Heart right ventricle (tissue), 16 donors: ENCODE measurements around the gene FTO. TPM values are rescaled to one million over a fixed set of nuclear protein-coding genes. Genes with fewer than 3 reads are reported as not detected.

Experiments
- ATAC-seq, 8 donors: fragments of 200-7000 bp; cut with Tn5 transposase; one replicate each; pipeline ENCODE4 v1.9.1; 2020; ENCODE audit warnings: mild to moderate bottlenecking in 8 of 8, moderate library complexity in 8 of 8, moderate number of reproducible peaks in 1 of 8
- DNase-seq, 2 donors: peaks; one replicate each; pipeline ENCODE4 v3.0.0-alpha.2; 2020
- H3K27ac ChIP-seq, 10 donors: fragments of 200-600 bp; sonication (generic) in 2 of 10; one replicate each; pipeline versions ENCODE4 v1.5.0 to v1.8.0; 2020 to 2022; ENCODE audit warnings: mild to moderate bottlenecking in 3 of 10
- H3K27me3 ChIP-seq, 7 donors: fragments of 200-600 bp; one replicate each; pipeline ENCODE4 v1.8.0; 2021 to 2022; ENCODE audit warnings: mild to moderate bottlenecking in 2 of 7
- H3K36me3 ChIP-seq, 9 donors: fragments of 200-600 bp; sonication (generic) in 1 of 9; one replicate each; pipeline versions ENCODE4 v1.5.0 to v1.8.0; 2020 to 2022; ENCODE audit warnings: mild to moderate bottlenecking in 2 of 9
- H3K4me1 ChIP-seq, 9 donors: fragments of 200-600 bp; sonication (generic) in 1 of 9; one replicate each; pipeline versions ENCODE4 v1.5.0 to v1.8.0; 2020 to 2022; ENCODE audit warnings: mild to moderate bottlenecking in 4 of 9
- H3K4me3 ChIP-seq, 10 donors: fragments of 200-600 bp; sonication (generic) in 2 of 10; one replicate each; pipeline versions ENCODE4 v1.5.0 to v1.8.0; 2020 to 2022; ENCODE audit warnings: mild to moderate bottlenecking in 7 of 10, moderate library complexity in 2 of 10
- H3K9me3 ChIP-seq, 11 donors: fragments of 200-600 bp in 10 of 11; sonication (generic) in 2 of 11; one replicate each; pipeline versions ENCODE4 v1.5.0 to v1.8.0; 2013 to 2022; ENCODE audit warnings: mild to moderate bottlenecking in 2 of 11, control low read depth in 1 of 11, moderate library complexity in 1 of 11
- WGBS, 2 donors: extraction: QIAGEN DNeasy Blood & Tissue Kit; methylation state at CpG; one replicate each; pipeline ENCODE4 v1.1.7; 2013; ENCODE audit warnings: inconsistent platforms in 1 of 2; 5-methylcytosine and 5-hydroxymethylcytosine counted together
- intact Hi-C, 10 donors: fragments of 100-400 bp; cut with DNase I; formaldehyde crosslinking; loops; one replicate each; pipeline versions ENCODE4 v1.11.1 to v1.14.2; 2022
- polyA plus RNA-seq, 2 donors: library from polyadenylated mRNA; stranded (reverse); fragments of 200-250 nt; gene quantifications; one replicate each; pipeline ENCODE4 v1.2.3, GENCODE V29; 2013
- total RNA-seq, 10 donors: library from RNA; stranded (reverse); fragmentation: NEBNext Ultra II Directional in 3 of 10; extraction: Animal tissue kit (Norgen Biotek cat#: 25700) in 3 of 10; gene quantifications; one replicate each; pipeline versions ENCODE4 v1.2.1 to v1.2.4, GENCODE V29; 2021 to 2023
- TF ChIP-seq, protein P1 (sequence below), 9 donors: fragments of 200-600 bp; sonication (generic) in 2 of 9; IDR thresholded peaks; one replicate each; pipeline versions ENCODE4 v1.5.0 to v1.8.0; 2021 to 2022; ENCODE audit warnings: antibody characterized with exemption in 9 of 9, mild to moderate bottlenecking in 5 of 9, moderate library complexity in 1 of 9
- donor health status: Arrhythmogenic right ventricular cardiomyopathy.
- donor health status: ischemic (EF 13 %, LVEDD 7.1; RV severe dilation, severe dysfunction).
- donor health status: healthy with polysubstance abuse.
- donor health status: DM: no; HTN: yes; CAD: no.
- donor health status: DM: no; HTN: no; CAD: no.
- donor health status: ischemic (EF 25% LVEDD 6.9; RV normal size, moderate dysfunction).
- donor health status: ischemic (EF 25% LVEDD 5.7; RV mildly dilated, moderate dysfunction).
- donor health status: healthy.
- donor health status: DM: yes; HTN: yes; CAD: no.
- donor health status: Ischemic cardiomyopathy.
- donor health status: ischemic (EF 35%, LVEDD 5.7; RV mildly dilated, moderate dysfunction).
- donor health status: nonischemic (EF 11% LVEDD 7.7; RV severe dilation, severe dysfunction).
- donor health status: DM: yes; HTN: yes; CAD: no.
- donor health status: PGD.
- donor health status: ischemic (EF 29% LVEDD 5.4; RV normal size, mild dysfunction).
- donor health status: nonischemic (EF 23%, LVEDD 6.1; RV moderate dilation, normal function).

FTO gene
- total and polyA plus RNA-seq, 12 donors: 8.5 to 103 (median 90.0) TPM

GRCh38 chr16:54118846-54119245 is 414.9 kb downstream of the FTO start:
- Histone ChIP-seq H3K9me3 (no peaks in the 10 kb centered on the region), H3K27me3 (no peaks in the 10 kb centered on the region), H3K36me3 (peaks cover 0 to 12% (median 0%) of the 10 kb centered on the region in 9 donors), H3K27ac (no peak overlapping the region), H3K4me3 (no peak overlapping the region), H3K4me1 (peaks cover 0 to 6% (median 0%) of the 10 kb centered on the region in 9 donors)
- no peak for DNase-seq
- intact Hi-C loops: no loop called here
- 93 to 96% methylated on average over 3 of the region's 3 CpGs for WGBS, 2 donors
- ATAC-seq: no peak
- TF ChIP-seq, protein P1, sequence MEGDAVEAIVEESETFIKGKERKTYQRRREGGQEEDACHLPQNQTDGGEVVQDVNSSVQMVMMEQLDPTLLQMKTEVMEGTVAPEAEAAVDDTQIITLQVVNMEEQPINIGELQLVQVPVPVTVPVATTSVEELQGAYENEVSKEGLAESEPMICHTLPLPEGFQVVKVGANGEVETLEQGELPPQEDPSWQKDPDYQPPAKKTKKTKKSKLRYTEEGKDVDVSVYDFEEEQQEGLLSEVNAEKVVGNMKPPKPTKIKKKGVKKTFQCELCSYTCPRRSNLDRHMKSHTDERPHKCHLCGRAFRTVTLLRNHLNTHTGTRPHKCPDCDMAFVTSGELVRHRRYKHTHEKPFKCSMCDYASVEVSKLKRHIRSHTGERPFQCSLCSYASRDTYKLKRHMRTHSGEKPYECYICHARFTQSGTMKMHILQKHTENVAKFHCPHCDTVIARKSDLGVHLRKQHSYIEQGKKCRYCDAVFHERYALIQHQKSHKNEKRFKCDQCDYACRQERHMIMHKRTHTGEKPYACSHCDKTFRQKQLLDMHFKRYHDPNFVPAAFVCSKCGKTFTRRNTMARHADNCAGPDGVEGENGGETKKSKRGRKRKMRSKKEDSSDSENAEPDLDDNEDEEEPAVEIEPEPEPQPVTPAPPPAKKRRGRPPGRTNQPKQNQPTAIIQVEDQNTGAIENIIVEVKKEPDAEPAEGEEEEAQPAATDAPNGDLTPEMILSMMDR (IDR thresholded peaks at IDR 0.05): no peak

DNA sequence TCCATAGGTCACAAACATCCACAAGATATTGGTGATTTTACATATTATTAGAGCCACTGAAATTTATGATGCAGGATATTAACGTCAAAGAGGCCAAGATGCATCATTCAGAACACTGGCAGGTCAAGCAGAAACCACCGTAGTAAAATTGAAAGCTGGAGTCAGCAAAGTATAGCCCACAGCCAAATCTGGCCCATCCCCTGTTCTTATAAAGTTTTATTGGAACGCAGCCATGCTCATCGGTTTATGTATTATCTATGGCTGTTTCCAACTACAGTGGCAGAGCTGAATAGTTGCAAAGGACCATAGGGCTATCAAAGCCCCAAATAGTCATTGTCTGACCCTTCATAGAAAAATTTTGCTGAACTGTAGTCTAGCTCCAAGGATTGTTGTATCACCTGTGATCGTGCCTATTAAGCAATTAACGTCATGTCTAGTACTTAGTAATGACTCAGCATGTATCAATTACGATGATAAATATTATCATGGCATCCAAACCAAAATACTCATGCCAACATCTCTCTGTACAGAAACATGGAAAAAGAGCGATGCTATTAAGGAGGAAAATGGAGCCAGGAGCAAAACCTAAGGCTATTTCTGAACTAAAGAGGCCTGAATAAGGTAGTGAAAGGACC is 417.0 kb downstream of the FTO start:
- no peak for DNase-seq
- no peak for ATAC-seq
- Histone ChIP-seq H3K4me1 (no peaks in the 10 kb centered on the region), H3K27ac (no peak overlapping the region), H3K27me3 (no peaks in the 10 kb centered on the region), H3K9me3 (no peaks in the 10 kb centered on the region), H3K4me3 (no peak overlapping the region), H3K36me3 (peaks cover 0 to 6% (median 0%) of the 10 kb centered on the region in 9 donors)
- intact Hi-C loops: no loop called here
- WGBS, 2 donors: 92 to 96% methylated on average over 8 of the region's 8 CpGs
- TF ChIP-seq, protein P1 (IDR thresholded peaks at IDR 0.05): no peak

DNA sequence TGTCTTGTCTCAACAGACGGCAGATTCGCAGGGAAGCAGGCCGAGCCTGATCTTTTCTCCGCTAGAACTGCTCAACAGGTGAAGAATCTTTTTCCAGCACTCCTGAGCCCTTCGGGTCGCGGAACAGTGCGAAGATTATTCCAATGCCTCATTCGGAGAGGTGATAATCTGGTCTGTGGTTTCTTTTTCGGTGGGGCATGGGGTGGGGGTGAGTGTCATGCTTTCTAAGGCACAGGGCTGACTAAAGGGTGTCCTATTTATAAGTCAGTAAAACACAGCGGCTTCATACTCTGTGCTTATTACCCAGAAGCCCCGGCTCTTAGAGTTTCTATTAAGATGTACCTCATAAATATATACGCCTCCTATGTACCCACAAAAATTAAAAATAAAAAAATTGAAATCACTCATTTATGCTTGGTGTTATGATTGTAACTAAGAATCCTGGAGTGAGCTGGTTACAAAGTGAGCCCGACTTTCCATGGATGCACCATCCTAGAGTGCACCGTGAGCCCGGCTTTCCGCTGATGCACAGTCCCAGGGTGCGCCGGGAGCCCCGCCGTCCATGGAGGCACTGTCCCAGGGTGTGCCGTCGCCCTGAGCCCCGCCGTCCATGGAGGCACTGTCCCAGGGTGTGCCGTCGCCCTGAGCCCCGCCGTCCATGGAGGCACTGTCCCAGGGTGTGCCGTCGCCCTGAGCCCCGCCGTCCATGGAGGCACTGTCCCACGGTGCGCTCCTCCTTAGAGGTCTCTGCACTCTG is 417.8 kb downstream of the FTO start:
- no peak overlapping the region for H3K4me3 ChIP-seq
- peaks cover 0 to 6% (median 0%) of the 10 kb centered on the region in 9 donors for H3K36me3 ChIP-seq
- H3K27me3 ChIP-seq: no peaks in the 10 kb centered on the region
- no peaks in the 10 kb centered on the region for H3K4me1 ChIP-seq
- ATAC-seq: no peak
- TF ChIP-seq, protein P1 (IDR thresholded peaks at IDR 0.05): no peak
- no peaks in the 10 kb centered on the region for H3K9me3 ChIP-seq
- no peak for DNase-seq
- H3K27ac ChIP-seq: no peak overlapping the region
- intact Hi-C loops: no loop called here
- 96 to 97% methylated on average over 30 to 35 of the region's 35 CpGs for WGBS, 2 donors

DNA sequence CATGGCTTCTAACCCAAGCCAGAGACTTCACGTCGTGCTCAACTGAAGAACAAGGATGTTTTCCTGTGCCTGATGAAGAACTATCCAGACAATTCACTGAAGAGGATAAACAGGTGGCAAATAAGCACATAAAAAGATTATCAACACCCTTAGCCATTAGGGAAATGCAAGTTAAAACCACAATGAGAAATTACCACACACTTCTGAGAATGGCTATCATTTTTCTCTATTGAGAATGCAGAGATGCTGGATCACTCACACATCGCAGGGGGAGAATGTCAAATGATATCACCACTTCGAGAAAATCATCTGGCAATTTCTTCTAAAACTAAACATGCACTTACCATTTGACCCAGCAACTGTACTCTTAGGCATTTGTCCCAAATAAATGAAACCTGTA is 419.8 kb downstream of the FTO start:
- H3K9me3 ChIP-seq: no peaks in the 10 kb centered on the region
- no peak for ATAC-seq
- no peak overlapping the region for H3K4me3 ChIP-seq
- peaks cover 0 to 3% (median 0%) of the 10 kb centered on the region in 9 donors for H3K36me3 ChIP-seq
- no peaks in the 10 kb centered on the region for H3K27me3 ChIP-seq
- TF ChIP-seq, protein P1 (IDR thresholded peaks at IDR 0.05): no peak
- no peak overlapping the region for H3K27ac ChIP-seq
- H3K4me1 ChIP-seq: no peaks in the 10 kb centered on the region
- intact Hi-C loops: no loop called here
- DNase-seq: no peak
- 69 to 79% methylated on average over 4 of the region's 4 CpGs for WGBS, 2 donors
